Occipital lobe (tissue), 2 donors: ENCODE measurements around the gene TRIM45. TPM values are rescaled to one million over a fixed set of nuclear protein-coding genes. Genes with fewer than 3 reads are reported as not detected.
A peak's percentile ranks its signal among the peaks of the same experiment; 100 is the strongest.
"Not testable (repeated sequence)": the region's sequence is repeated elsewhere in the genome, so short reads cannot be mapped to it uniquely, and the experiment has no call there.

ENCODE experiments used
- DNase-seq: peaks from one replicate; lab custom pipeline; 2025; lab: John Stamatoyannopoulos, UW
- total RNA-seq: library from RNA; depleted of rRNA; stranded (reverse); fragments of >200 nt; gene quantifications from one replicate; pipeline ENCODE4 v1.2.3, GENCODE V29; 2014

Gene TRIM45
- 5.0 TPM for total RNA-seq

GRCh38 chr1:117121589-117122329, at the start of gene TRIM45:
TRIM45 (minus strand) TSS chr1:117121749; CDS start chr1:117121201, 548 bp downstream.
- peak; percentile 97 for DNase-seq

- DNase-seq = no peak
Observed at GRCh38 chr1:117169871-117170596, 48.5 kb upstream of the TRIM45 start.

DNA sequence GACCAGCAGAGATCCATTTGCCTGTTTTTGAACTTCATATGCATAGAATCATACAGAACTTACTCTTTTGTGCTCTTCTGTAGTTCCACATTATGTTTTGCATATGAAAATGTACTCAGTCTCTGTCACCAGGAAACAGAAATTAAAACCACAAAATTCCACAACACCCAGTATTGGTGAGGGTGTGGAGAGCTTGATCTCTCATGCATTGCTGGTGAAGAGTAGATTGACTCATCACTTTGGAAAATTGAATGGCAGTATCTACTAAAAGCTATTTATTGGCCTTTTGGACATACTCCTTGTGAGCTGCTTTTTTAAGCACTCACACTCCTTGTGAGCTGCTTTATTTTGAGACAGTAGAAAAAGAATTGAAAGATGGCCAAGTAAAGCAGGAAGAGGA, 45.9 kb upstream of the TRIM45 start:
- no peak for DNase-seq

DNA sequence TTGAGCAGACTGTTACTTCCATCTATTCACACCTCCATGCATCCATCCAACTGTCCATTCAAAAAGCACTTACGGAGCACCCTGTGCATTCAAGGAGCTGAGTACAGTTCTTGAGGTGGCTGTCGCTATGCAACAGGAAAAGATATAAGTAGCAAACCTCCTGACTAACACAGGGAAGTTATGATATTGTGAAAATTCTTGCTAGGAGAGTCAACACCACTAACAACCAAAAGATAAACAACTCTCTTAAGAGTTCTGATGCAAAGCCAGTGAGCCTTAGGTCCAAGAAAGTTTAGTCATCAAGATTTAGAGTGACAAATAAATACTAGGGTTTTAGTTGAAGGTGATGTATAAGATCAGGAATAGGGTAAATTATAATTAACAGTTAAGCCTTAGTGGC, 44.5 kb upstream of the TRIM45 start:
- DNase-seq = no peak

- DNase-seq = no peak
Observed at GRCh38 chr1:117164209-117164608, 42.7 kb upstream of the TRIM45 start.

DNA sequence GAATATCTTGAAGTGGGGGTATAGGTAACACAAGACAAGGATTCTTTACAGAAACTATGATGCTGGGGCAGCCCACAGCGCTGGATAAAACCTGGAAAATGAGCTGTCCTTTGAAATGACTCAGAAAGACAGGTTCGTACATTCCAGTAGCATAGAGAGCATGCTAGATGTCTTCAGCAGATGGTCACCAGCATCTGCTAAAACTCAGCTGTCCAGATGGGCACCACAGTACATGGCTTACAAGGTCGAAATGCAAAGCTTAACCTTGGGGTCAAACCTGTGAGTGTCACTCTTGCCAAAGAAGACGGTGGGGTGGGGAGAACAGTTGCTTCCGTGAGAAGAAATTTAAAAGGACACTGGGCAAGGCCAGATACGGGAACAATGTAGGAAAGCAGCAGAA, 41.3 kb upstream of the TRIM45 start:
- DNase-seq = no peak

DNA sequence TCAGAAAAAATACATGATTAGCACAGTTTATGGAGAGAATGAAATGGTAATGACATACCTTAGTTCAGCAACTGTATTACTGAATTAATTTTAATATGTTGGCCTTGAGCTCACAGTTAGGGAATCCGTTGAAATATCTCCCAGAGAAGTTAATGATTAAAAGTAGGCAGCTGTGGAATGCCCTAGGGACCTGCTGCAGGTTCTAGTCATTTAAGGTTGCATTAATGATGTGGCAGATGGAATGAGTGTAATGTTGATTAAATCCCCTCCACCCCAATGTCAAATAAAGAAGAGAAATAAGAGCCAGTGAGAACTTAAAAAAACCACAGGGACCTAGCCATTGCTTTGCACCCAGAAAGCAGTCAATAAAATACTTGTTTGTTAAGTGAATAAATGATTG, 40.3 kb upstream of the TRIM45 start:
- DNase-seq = no peak

DNA sequence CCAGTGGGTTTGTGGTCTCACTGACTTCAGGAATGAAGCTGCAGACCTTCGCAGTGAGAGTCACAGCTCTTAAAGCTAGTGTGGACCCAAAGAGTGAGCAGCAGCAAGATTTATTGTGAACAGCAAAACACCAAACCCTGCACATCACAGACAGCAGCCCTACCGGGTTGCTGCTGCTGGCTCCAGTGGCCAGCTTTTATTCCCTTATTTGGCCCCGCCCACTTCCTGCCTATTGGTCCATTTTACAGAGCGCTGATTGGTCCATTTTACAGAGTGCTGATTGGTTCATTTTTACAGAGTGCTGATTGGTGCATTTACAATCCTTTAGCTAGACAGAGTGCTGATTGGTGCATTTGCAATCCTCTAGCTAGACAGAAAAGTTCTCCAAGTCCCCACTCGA, 29.8 kb upstream of the TRIM45 start:
- not testable (repeated sequence) for DNase-seq

GRCh38 chr1:117150316-117150715, 28.8 kb upstream of the TRIM45 start:
- DNase-seq = no peak

DNA sequence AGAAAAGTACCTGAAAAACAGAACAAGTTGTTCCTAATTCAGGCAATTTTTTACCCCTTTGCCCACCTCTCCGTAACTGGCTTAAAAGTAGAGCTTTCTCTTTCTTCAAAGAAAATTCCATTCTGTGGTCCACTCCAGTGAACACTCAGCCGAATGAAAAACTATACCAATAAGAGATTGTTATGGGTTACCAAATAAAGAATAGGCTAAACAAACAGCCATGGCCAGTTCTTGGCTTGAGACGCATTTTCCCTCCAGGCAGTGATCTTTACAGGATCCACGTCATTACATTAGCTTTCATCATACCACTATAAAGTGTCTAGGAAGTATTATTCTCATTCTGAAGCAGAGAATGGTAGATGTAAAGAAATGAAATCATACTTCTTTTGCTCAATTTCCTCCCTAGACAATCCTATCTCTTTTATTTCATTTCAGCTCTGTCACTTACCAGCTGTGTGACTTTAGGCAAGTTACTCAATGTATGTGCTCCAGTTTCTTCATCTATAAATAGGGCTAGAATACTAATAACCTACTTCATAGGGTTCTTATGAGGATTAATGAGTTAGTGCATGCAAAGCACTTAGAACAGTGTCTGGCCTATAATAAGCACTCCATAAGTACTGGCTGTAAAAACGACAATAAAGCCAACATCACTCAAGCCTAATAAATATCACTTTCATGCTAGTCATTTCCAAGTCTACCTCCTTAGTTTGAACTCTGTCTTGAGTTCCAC, 26.5 kb upstream of the TRIM45 start:
- DNase-seq = no peak

GRCh38 chr1:117147341-117147831, 25.8 kb upstream of the TRIM45 start:
- no peak for DNase-seq

DNA sequence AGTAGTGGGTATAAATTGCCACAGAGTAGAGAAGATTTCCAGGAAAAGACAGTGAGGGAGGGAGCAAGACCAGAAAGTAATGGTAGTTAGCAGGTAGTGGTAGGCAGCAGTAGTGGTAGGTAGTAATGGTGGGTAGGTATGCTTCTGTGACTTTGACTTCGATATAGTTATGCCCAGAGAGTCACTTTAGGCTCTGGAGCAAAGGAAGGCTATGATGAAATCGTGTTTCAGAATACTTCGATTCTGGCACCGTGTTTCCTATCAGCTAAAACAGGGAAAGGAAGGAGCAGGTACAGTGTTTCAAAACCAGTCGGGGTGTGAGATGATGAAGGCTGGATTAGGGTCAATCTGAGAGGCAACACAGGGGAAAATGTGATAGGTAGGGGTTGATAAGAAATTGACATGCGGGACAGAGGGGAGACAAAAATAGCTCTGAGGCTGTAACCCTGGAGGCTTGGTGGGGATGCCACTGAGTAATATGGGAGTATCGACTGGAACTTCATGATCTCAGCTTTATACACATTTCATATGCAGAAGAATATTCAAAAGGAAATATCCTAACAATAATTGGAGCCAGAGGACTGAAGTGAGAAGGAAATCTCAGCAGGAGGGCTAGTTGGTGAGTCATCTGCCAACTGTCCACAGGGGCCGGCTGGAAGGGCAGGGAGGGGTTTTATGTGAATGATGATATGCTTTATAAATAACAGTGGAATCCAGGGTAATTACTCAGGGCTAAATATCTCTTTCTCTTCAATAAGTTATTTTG, 25.2 kb upstream of the TRIM45 start:
- DNase-seq = no peak

GRCh38 chr1:117146072-117146471, 24.5 kb upstream of the TRIM45 start:
- DNase-seq = no peak

DNA sequence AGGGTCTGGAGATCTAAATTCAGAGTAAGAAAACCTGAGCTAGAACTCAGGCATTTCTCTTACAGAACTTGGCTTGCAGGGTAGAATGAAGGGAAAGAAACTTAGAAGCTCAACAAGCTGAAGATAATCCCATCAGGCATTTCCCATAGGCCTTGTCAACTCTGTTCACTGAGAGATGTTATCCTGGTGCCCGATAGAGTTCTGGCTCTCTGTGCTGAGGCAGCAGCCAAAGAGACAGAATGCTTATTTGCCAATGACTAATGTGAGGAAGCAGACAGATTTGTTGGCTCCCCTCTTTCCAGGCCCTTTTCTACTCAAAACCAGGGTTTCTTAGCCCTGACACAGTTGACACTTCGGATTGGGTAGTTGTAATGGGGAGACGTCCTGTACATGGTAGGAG, 22.3 kb upstream of the TRIM45 start:
- no peak for DNase-seq

- DNase-seq = no peak
Observed at GRCh38 chr1:117143172-117143571, 21.6 kb upstream of the TRIM45 start.

GRCh38 chr1:117142200-117142599, 20.7 kb upstream of the TRIM45 start:
- DNase-seq = no peak

- DNase-seq = no peak
Observed at GRCh38 chr1:117138561-117138960, 17.0 kb upstream of the TRIM45 start.

GRCh38 chr1:117138106-117138505, 16.6 kb upstream of the TRIM45 start:
- no peak for DNase-seq

DNA sequence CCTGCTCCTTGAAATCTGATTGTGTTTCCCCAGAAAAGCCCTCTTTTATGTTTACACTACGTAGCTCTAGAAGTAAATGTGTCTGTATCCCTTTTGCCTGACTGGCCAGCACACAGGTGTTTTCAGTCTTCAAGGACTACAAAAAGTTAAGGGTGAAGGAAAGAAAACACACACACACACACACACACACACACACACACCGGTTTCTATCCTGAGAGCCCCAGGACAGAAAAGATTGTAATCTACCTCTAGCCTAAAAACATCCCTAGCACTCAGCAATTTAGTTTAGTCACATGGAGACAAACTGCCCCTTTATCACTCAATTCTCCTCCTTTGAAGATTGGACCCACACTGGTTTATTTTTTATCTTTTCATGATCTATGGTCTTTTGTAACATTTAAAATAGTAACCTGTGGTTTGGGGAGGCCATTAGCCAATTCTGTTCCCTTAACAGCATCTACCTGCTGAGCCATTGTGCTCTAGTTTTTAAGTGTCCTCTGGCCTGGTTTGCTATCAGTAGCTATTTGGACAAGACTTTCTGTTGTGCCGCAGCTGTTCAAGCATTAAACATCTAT, 15.8 kb upstream of the TRIM45 start:
- DNase-seq = no peak

DNA sequence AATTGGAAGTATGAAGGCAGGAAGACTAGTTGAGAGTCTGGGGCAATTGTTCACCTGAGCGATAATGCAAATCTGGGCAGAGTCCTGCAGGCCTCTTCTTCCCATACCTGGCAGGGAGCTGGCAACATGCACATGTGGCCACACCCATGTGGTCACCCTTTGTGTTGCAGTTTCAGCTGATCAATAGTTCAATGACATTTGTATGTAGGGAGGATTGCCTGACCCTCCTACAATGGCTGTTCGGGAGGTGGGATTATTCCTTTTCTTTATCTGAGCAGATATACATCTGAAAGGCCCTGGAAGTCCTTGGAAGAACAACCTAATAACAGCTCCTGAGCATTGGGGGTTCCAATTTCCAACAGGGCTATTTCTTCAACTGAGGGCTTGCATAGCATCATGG, 15.2 kb upstream of the TRIM45 start:
- DNase-seq = no peak

GRCh38 chr1:117135329-117135728, 13.8 kb upstream of the TRIM45 start:
- no peak for DNase-seq
